Measurements from ENCODE around the gene CDK8. TPM values are rescaled to one million over a fixed set of nuclear protein-coding genes. Genes with fewer than 3 reads are reported as not detected.

The CDK8 gene
- total and polyA plus RNA-seq, 9 of the 15 experiments (the other 6 are each of a cell fraction or from before 2014, with no cell fraction given), result 11.3 to 33.7 (median 20.3) TPM

DNA sequence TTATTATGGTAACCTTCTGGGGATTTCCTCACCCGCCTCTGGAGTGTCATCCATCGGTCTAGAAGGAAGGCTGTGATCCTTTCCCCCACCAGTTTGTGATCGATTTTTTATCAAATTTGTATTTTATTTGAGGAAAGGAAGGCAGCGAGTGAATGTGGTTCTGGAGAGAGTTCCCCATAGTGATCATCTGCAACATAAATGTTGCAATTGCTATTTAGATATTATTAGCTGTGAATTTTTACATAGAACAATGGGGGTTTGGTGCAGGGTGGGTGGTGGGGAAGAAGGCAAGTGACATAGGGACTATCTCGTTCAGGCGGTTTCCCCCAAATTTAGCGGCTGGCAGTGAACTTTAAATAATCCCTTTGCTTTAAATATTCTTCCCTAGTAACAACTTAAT is 1.2 kb downstream of the CDK8 start:
- Histone ChIP-seq H4K20me1 (replicated peaks; ENCODE audit: control insufficient read depth, insufficient read depth, low read length) (no peaks in the 10 kb centered on the region; the same call in none of the 2 replicates), H3K79me2 (ENCODE audit: control insufficient read depth, insufficient read depth, low read length) (peaks cover 57% of the 10 kb centered on the region), H3K27ac (ENCODE audit: extremely low read depth, low read depth, low read length) (peak overlapping the region; percentile 92), H3K4me2 (ENCODE audit: insufficient read depth, low read length) (peak overlapping the region; percentile 83), H3K4me1 (replicated peaks in 1 of 2; ENCODE audit: control insufficient read depth in 2 of 2, insufficient read depth in 2 of 2, low read length in 2 of 2) (peaks cover 0 to 2% of the 10 kb centered on the region in 2 experiments; a peak in 2 of 5 replicates), H3K4me3 (peak overlapping the region; percentile 79), H3K9ac (ENCODE audit: insufficient read depth in 1 of 2, low read depth in 2 of 2, low read length in 2 of 2) (peak overlapping the region; percentile 56 to 98; a peak in 3 of 4 replicates), H3K36me3 (ENCODE audit: control insufficient read depth, insufficient read depth, low read length) (no peaks in the 10 kb centered on the region), H2AFZ (ENCODE audit: low read depth, low read length) (no peak overlapping the region), H3K9me3 (replicated peaks; ENCODE audit: control insufficient read depth, insufficient read depth, low read depth, low read length) (no peaks in the 10 kb centered on the region), H3K27me3 (ENCODE audit: control insufficient read depth in 2 of 2, insufficient read depth in 2 of 2, low read length in 2 of 2) (no peaks in the 10 kb centered on the region), H3K9me1 (ENCODE audit: control insufficient read depth, insufficient read depth, low read length) (no peaks in the 10 kb centered on the region)
- no TSS peak for BruUV-seq (replicated peaks)
- in situ Hi-C loops (cut with MboI) (no loop called here), intact Hi-C loops (cut with micrococcal nuclease) (loop anchor here (2.0 kb wide), 1 partner anchor 34 kb away; no protein-coding TSS in a partner anchor)
- CTCF ChIA-PET (ENCODE audit: low intra/inter-chr PET ratio), result no interaction called here
- FAIRE-seq (no peak), DNase-seq (ENCODE audit: extremely low read depth in 1 of 4, low spot score in 3 of 4) (no peak), ATAC-seq (no peak)
- 0% methylated on average over 7 of the region's 7 CpGs for WGBS (ENCODE audit: insufficient coverage, low coverage, missing lambda C conversion rate)
- POLR2A ChIA-PET, result interaction anchor here (0.6 kb wide), 1 partner anchor 944 kb away, joined by 3 read pairs; no protein-coding TSS in a partner anchor
- TF ChIP-seq NUFIP1 (IDR thresholded peaks at IDR 0.05; ENCODE audit: partially characterized antibody) (no peak), TAF15 (IDR thresholded peaks at IDR 0.05; ENCODE audit: low read depth, low read length) (no peak), SAP30 (IDR thresholded peaks at IDR 0.05; ENCODE audit: borderline replicate concordance, insufficient read depth, low read depth, low read length, poor library complexity, severe bottlenecking) (no peak), NBN (IDR thresholded peaks at IDR 0.05; ENCODE audit: low read depth) (no peak)

Measured in K562 (cell line).